Brain pericyte (primary cell): ENCODE data around the gene SNTG2.

Experiments used
- DNase-seq: peaks from one replicate; pipeline ENCODE4 v3.0.0-alpha.2; 2012; ENCODE audit warnings: low read depth, low spot score

SNTG2 gene

GRCh38 chr2:926259-926793, 24.3 kb upstream of the SNTG2 start:
- DNase-seq, result no peak

GRCh38 chr2:926896-927295, 23.8 kb upstream of the SNTG2 start:
- DNase-seq, result no peak

DNA sequence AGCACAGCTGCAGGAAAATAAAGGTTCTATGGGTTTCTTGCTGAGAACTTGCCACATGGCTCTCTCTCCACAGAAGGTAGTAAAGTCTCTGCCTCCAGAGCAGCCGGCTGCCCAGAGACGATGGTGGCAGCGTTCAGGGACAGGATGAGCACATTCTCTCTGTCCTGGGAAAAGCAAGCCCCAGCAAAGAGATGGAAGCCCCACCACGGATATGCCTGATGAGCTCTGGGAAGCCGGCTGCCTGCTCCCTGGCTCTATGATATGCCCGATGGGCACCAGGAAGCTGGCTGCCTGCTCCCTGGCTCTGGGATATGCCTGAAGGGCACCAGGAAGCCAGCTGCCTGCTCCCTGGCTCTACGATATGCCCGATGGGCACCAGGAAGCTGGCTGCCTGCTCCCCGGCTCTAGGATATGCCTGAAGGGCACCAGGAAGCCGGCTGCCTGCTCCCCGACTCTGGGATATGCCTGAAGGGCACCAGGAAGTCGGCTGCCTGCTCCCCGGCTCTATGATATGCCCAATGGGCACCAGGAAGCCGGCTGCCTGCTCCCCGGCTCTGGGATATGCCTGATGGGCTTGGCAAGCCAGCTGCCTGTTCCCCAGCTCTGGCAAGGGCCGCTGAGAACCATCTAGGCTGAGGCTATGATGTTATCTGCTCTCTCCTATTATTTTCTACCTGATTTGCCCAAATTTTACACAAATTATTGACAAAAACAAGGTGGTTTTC, 21.5 kb upstream of the SNTG2 start:
- no peak for DNase-seq

GRCh38 chr2:929925-930324, 20.7 kb upstream of the SNTG2 start:
- DNase-seq, result no peak

DNA sequence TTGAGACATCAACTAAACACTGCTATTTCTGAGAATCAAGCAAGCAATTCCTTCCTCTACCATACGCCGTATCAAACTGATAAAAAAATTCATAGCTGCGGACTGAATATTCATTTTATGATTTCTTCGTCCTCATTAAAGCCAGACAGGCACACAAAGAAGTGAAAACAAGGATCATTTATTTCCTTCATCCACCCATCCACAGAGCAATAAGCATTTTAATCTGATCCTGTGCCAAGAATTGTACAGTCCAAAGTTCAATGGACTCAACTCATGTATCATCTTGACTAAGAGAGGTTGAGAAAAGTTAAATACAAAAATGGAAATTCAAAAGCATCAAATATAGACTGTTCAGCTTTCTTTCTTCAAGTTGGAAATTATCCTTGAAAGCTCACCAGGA, 19.7 kb upstream of the SNTG2 start:
- DNase-seq, result no peak

DNA sequence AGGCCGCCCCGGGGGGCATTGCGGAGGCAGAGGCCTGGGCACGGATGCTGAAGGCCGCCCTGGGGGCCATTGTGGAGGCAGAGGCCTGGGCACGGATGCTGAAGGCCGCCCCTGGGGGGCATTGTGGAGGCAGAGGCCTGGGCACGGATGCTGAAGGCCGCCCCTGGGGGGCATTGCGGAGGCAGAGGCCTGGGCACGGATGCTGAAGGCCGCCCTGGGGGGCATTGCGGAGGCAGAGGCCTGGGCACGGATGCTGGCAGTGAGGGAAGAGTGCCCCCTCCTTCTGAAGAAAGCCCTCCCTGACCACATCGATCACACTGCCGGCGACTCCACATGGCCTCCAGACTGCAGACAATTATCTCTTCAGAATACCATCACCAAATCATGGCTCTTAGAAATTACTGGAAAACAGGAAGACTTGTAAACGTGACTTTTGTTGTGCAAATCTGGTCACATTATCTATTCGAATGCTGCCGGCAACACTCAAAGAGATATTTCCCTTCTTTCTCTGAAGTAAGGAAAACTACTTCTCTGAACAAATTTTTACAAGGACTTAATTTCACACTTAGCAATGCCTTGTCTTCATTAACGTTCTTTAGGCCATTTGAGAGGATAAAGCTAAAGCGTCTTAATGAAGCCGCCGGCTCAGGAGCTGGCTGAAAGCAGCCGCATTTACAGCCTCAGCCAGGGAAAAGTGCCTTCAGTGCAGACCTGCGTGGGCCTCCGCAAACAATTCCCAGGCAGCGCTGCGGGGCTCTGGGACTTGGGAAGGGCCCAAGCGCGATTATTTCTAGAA, 18.1 kb upstream of the SNTG2 start:
- DNase-seq, result no peak

DNA sequence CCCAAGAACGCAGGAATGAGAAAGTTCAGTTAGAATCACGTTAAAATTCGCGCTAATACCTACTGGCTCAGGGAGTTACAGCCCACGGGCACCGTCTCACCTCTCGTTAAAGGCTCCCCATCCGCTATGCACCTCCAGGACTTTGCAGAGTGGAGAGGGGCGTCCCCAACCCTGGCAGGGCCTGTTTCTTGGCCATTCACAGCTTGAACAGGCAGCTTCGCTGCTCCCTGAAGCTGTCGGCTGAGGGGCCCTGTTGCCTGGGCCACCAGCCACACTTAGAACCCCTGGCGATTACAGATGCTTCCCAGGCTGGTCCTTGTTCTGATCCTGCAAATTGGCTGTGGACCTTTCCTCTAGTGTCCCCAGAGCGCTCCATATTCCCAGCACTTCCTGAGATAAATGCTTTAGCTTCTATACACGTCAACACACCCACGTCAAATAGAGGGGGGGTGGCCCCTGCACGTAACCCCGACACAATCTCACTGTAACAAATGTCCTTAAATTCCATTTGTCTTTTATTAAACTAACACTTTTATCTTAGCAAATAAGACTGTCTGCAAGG, 16.8 kb upstream of the SNTG2 start:
- no peak for DNase-seq

DNA sequence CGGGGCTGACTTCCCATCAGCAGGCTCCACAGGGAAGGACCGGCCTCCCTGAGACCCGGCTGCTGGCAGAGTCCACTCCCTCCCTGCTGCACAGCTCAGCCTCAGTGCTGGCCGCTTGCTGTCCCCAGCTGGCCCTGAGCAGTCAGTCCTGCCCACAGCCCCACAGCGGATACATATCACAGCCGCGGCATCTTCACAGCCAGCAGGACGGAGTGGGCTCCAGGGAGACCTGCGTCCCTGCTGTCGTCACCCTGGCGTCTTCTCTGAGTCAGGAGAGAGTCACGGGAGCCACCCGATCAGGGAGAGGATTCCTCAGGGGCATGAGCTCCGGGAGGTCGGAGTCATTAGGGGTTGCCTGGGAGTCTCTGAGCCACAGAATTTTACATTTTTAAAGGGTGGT, 13.1 kb upstream of the SNTG2 start:
- DNase-seq, result peak; percentile 55

- peak; percentile 48 for DNase-seq
Measured at GRCh38 chr2:938181-939005, 12.3 kb upstream of the SNTG2 start.

- DNase-seq, result peak; percentile 69
Measured at GRCh38 chr2:939936-940601, 10.6 kb upstream of the SNTG2 start.

DNA sequence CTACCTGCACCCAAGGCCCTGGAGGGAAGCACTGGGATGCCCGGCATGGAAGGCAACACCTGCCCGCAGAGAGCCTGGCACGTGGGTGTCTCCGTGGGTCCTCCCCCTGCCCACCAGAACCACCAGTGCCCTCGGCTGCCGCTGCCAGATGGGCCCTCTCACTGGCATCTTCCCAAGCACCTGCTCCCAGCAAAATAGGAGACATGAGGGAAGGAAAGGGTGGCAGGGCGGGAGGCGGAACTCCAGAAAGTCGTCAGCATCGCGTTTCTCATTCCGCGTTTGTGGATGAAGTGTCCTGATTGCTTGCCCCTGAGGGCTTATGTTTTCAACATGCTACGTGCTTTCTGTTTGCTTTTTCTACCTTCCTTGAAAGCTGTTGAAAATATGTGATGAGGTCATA, 8.8 kb upstream of the SNTG2 start:
- DNase-seq, result no peak

- DNase-seq, result no peak
Measured at GRCh38 chr2:942775-943460, 7.7 kb upstream of the SNTG2 start.

GRCh38 chr2:943461-943797, 7.2 kb upstream of the SNTG2 start:
- DNase-seq, result no peak

GRCh38 chr2:943821-944220, 6.8 kb upstream of the SNTG2 start:
- DNase-seq, result no peak

DNA sequence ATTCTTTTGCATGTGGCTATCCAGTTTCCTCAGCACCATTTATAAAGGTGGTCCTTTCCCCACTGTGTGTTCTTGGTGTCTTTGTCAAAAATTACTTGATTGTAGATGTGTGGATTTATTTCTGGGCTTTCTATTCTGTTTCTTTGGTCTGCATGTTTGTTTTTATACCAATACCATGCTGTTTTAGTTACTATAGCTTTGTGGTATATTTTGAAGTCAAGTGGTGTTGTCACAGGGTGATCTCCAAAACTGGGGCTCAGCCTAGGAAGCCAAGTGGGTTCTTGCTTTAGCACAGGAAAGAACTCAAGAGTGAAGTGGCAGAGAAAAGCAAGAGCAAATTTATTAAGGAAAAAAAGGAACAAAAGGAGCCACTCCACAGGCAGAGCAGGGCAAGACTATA, 6.0 kb upstream of the SNTG2 start:
- no peak for DNase-seq

- DNase-seq, result no peak
Measured at GRCh38 chr2:945104-945503, 5.5 kb upstream of the SNTG2 start.

DNA sequence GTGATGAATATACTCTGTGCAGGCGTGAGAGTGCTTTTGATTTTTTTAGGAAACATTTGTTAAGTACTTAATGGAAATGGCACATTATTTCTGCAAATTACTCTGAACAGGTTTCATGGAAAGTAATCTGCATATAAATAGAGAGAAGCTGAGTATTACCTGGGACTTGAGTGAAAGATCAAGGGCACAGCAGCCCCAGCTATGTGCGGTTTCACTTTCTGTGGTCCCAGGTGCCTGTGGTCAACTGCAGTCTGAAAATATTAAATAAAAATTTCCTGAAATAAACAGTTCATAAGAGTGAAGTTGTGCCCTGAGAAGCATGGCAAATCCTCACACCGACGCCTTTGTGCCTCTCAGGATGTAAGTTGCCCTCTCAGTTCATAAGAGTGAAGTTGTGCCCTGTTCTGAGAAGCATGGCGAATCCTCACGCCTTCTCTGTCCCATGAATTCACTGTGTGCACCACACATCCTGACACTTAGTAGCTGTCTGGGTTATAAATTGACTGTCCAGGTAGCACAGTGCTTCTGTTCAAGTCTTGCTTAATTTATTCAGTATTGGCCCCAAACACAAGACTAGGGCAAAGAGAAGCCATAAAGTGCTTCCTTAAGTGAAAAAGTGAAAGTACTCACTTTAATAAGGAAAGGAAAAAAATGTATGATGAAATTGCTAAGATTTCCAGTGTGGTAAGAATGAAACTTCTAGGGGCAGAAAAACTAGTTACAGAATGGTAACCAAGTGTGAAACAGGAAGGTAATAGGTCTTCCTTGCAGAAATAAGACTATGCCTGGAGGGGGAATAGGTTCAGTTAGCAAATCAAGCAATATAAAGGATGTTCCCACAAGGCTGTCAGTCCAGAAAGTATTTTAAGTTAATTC, 4.3 kb upstream of the SNTG2 start:
- no peak for DNase-seq

DNA sequence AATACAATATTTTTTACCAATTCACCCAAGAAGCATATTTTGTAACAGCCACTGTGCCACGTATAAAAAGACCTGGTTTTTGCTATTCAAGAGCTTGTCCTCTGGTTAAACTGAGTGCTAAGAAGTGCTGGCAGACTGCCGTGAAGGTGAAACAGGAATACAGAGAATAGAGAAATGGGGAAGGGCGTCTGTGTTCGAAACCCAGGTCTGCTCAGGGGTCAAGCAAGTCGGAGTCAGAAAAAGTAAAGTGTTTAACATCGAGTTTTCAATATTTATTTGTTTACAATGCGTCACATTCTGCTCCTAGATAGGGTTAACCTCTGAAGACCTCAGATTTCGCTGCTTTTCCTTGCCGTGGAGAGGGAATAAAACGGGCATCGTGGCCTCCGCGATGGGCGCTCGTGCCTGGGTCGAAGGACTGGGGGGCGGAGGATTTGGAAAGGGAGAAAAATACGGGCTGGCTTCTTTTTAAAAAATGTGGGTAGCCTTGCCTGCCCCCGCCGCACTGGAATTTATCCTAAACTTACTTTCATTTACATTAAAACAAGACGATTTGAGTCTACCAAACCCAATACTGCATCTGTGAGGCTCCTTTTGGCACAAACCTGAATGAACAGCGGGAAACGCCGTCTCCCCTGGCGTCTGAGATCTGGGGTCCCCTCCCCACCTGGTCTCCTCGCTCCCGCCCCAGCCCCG, 1.1 kb upstream of the SNTG2 start:
- DNase-seq, result no peak
